Upper lobe of left lung (tissue), 6 donors: ENCODE data around the gene C17orf114.
A peak's percentile ranks its signal among the peaks of the same experiment; 100 is the strongest.

ENCODE experiments used
- ATAC-seq, 2 donors: fragments of 200-7000 bp; cut with Tn5 transposase; one replicate each; pipeline ENCODE4 v1.9.1; 2022; ENCODE audit warnings: mild to moderate bottlenecking in 2 of 2, moderate library complexity in 2 of 2; ENCODE audit not compliant: low FRiP score in 2 of 2
- DNase-seq, 2 donors: peaks; one replicate each; pipeline ENCODE4 v3.0.0-alpha.2; 2019 to 2020
- H3K27ac ChIP-seq, 4 donors: fragments of 200-600 bp; sonication (generic); one replicate each; pipeline ENCODE4 v1.5.1; 2016 to 2019
- H3K27me3 ChIP-seq, 4 donors: fragments of 200-600 bp; sonication (generic); one replicate each; pipeline ENCODE4 v1.5.1; 2017 to 2019
- H3K36me3 ChIP-seq, 4 donors: fragments of 200-600 bp; sonication (generic); one replicate each; pipeline ENCODE4 v1.5.1; 2016 to 2019
- H3K4me1 ChIP-seq, 4 donors: fragments of 200-600 bp; sonication (generic); one replicate each; pipeline ENCODE4 v1.5.1; 2018 to 2019
- H3K4me3 ChIP-seq, 4 donors: fragments of 200-600 bp; sonication (generic); one replicate each; pipeline ENCODE4 v1.5.1; 2017 to 2019; ENCODE audit warnings: mild to moderate bottlenecking in 2 of 4, moderate library complexity in 1 of 4
- H3K9me3 ChIP-seq, 4 donors: fragments of 200-600 bp; sonication (generic); one replicate each; pipeline ENCODE4 v1.5.1; 2018 to 2019
- EP300 ChIP-seq, 4 donors: sonication (generic); formaldehyde crosslinking; IDR thresholded peaks; one replicate each; pipeline ENCODE4 v1.5.1; 2017; ENCODE audit warnings: antibody characterized with exemption in 4 of 4, control low read depth in 2 of 4
- POLR2A ChIP-seq, 4 donors: fragments of 450-650 bp; IDR thresholded peaks; one replicate each; pipeline ENCODE4 v1.5.1; 2016 to 2017; ENCODE audit warnings: antibody characterized with exemption in 4 of 4, mild to moderate bottlenecking in 2 of 4
- POLR2AphosphoS5 ChIP-seq, 2 donors: sonication (generic); formaldehyde crosslinking; IDR thresholded peaks; one replicate each; pipeline ENCODE4 v1.5.1; 2017; ENCODE audit warnings: antibody characterized with exemption in 2 of 2
- WGBS, 2 donors: methylation state at CpG; one replicate each; pipeline ENCODE4 v1.1.5; 2017 to 2018; 5-methylcytosine and 5-hydroxymethylcytosine counted together
- TF ChIP-seq, protein P1 (sequence below), 6 experiments: fragments of 450-650 bp in 4 of 6; fragments of 200-600 bp in 2 of 6; sonication (generic) in 2 of 6; IDR thresholded peaks; one replicate each; pipeline ENCODE4 v1.5.1; 2016 to 2019; ENCODE audit warnings: antibody characterized with exemption in 6 of 6
- donor health status: DM: no; HTN: no; CAD: no; lungs with moderate emphysema.
- donor health status: DM: no; HTN: yes; CAD: no; lungs with severe emphysema.

Gene C17orf114

GRCh38 chr17:4777969-4778760 is 24.0 kb downstream of the C17orf114 start:
- WGBS, 2 donors, result 65 to 71% methylated on average over 9 of the region's 9 CpGs
- H3K4me1 ChIP-seq, result no peaks in the 10 kb centered on the region
- no peaks in the 10 kb centered on the region for H3K36me3 ChIP-seq
- ATAC-seq (no peak), DNase-seq (no peak)
- H3K27me3 ChIP-seq, result peaks cover 0 to 4% (median 2%) of the 10 kb centered on the region in 4 donors
- H3K9me3 ChIP-seq, result no peaks in the 10 kb centered on the region
- H3K27ac ChIP-seq, result no peak overlapping the region
- no peak for TF ChIP-seq POLR2AphosphoS5 (IDR thresholded peaks at IDR 0.05)
- TF ChIP-seq EP300 (IDR thresholded peaks at IDR 0.05), result no peak
- TF ChIP-seq POLR2A (IDR thresholded peaks at IDR 0.05), result no peak
- TF ChIP-seq, protein P1, sequence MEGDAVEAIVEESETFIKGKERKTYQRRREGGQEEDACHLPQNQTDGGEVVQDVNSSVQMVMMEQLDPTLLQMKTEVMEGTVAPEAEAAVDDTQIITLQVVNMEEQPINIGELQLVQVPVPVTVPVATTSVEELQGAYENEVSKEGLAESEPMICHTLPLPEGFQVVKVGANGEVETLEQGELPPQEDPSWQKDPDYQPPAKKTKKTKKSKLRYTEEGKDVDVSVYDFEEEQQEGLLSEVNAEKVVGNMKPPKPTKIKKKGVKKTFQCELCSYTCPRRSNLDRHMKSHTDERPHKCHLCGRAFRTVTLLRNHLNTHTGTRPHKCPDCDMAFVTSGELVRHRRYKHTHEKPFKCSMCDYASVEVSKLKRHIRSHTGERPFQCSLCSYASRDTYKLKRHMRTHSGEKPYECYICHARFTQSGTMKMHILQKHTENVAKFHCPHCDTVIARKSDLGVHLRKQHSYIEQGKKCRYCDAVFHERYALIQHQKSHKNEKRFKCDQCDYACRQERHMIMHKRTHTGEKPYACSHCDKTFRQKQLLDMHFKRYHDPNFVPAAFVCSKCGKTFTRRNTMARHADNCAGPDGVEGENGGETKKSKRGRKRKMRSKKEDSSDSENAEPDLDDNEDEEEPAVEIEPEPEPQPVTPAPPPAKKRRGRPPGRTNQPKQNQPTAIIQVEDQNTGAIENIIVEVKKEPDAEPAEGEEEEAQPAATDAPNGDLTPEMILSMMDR (IDR thresholded peaks at IDR 0.05), result no peak
- no peak overlapping the region for H3K4me3 ChIP-seq

- Histone ChIP-seq H3K4me3 (no peak overlapping the region), H3K36me3 (no peaks in the 10 kb centered on the region), H3K27me3 (no peaks in the 10 kb centered on the region), H3K4me1 (no peaks in the 10 kb centered on the region), H3K9me3 (no peaks in the 10 kb centered on the region), H3K27ac (no peak overlapping the region)
- ATAC-seq (no peak), DNase-seq (no peak)
- WGBS, 2 donors, result 72 to 78% methylated on average over 8 to 10 of the region's 10 CpGs
- no peak for TF ChIP-seq POLR2A (IDR thresholded peaks at IDR 0.05)
- no peak for TF ChIP-seq POLR2AphosphoS5 (IDR thresholded peaks at IDR 0.05)
- TF ChIP-seq EP300 (IDR thresholded peaks at IDR 0.05), result no peak
- TF ChIP-seq, protein P1 (IDR thresholded peaks at IDR 0.05), result no peak
Observed at GRCh38 chr17:4772235-4772613, 29.9 kb downstream of the C17orf114 start.

DNA sequence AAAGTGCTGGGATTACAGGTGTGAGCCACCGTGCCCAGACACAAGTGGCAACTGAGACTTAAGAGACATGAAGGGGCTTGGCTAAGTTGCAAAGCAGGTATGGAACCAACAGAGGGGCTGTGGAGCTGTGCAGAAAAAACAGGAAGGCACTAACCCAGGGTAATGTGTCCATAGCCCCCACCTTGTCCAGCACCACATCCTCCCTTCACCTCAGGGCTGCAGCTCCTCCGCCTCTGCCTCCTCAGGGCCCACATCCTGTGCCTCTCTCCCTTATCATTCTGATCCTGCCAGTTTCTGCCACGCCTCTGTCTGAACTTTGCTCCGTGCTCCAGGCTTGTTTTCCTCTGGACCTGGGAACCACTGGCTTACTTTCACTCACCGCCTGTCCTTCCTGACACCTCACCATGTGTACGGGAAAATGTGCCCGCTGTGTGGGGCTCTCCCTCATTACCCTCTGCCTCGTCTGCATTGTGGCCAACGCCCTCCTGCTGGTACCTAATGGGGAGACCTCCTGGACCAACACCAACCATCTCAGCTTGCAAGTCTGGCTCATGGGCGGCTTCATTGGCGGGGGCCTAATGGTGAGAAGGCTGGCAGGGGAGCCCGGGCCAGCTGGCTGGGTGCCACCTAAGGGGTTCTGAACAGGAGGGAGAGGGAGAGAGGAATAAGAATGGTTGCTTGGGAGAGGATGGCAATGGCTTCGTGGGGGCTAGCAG is 30.5 kb downstream of the C17orf114 start, which contains the start of gene TM4SF5:
TM4SF5 (plus strand) TSS at position 368 of the 716 bp plus-strand sequence; CDS start at position 405, 37 bp downstream.
- DNase-seq (peak in 1 of 2 donors; percentile 54), ATAC-seq (no peak)
- H3K36me3 ChIP-seq, result no peaks in the 10 kb centered on the region
- H3K4me3 ChIP-seq, result no peak within 1 kb of the TSS
- no peak within 1 kb of the TSS for H3K27ac ChIP-seq
- H3K4me1 ChIP-seq, result no peaks in the 10 kb centered on the region
- 49 to 68% methylated on average over 12 to 13 of the region's 13 CpGs for WGBS, 2 donors
- no peaks in the 10 kb centered on the region for H3K27me3 ChIP-seq
- no peaks in the 10 kb centered on the region for H3K9me3 ChIP-seq
- TF ChIP-seq EP300 (IDR thresholded peaks at IDR 0.05) (no peak), POLR2A (IDR thresholded peaks at IDR 0.05) (no peak), POLR2AphosphoS5 (IDR thresholded peaks at IDR 0.05) (no peak)
- TF ChIP-seq, protein P1 (IDR thresholded peaks at IDR 0.05), result no peak

GRCh38 chr17:4769628-4770027 is 32.5 kb downstream of the C17orf114 start:
- no peaks in the 10 kb centered on the region for H3K27me3 ChIP-seq
- no peak for TF ChIP-seq EP300 (IDR thresholded peaks at IDR 0.05)
- TF ChIP-seq, protein P1 (IDR thresholded peaks at IDR 0.05), result no peak
- TF ChIP-seq POLR2A (IDR thresholded peaks at IDR 0.05), result no peak
- no peak for TF ChIP-seq POLR2AphosphoS5 (IDR thresholded peaks at IDR 0.05)
- no peak overlapping the region for H3K4me3 ChIP-seq
- no peak overlapping the region for H3K27ac ChIP-seq
- H3K4me1 ChIP-seq, result no peaks in the 10 kb centered on the region
- DNase-seq (no peak), ATAC-seq (no peak)
- no peaks in the 10 kb centered on the region for H3K9me3 ChIP-seq
- WGBS, 2 donors, result 83 to 94% methylated on average over 2 of the region's 2 CpGs
- no peaks in the 10 kb centered on the region for H3K36me3 ChIP-seq
